ENCODE data around the gene ZNF532. TPM values are rescaled to one million over a fixed set of nuclear protein-coding genes. Genes with fewer than 3 reads are reported as not detected.

ZNF532 gene
- total and polyA plus RNA-seq, 2 donors (not counting 3 experiments of a cell fraction or from before 2014, with no cell fraction given) = 42.3 to 70.1 TPM

- H2AFZ ChIP-seq (ENCODE audit: low read depth, low read length) = no peak overlapping the region
- dilution Hi-C loops (cut with MboI; ENCODE audit: extremely low pct_ligation_motif_present, low sequenced_read_pairs) (no loop called here), intact Hi-C loops (cut with micrococcal nuclease) (no loop called here)
- H4K20me1 ChIP-seq (replicated peaks; ENCODE audit: control insufficient read depth, extremely low read depth, insufficient read depth, low read length) = no peaks in the 10 kb centered on the region
- H3K4me1 ChIP-seq (ENCODE audit: control insufficient read depth, extremely low read depth, insufficient read depth, low read length) = peaks cover 3% of the 10 kb centered on the region
- H3K27me3 ChIP-seq (ENCODE audit: control insufficient read depth in 2 of 2, insufficient read depth in 2 of 2, low read length in 2 of 2) = no peaks in the 10 kb centered on the region
- TF ChIP-seq FOS (IDR thresholded peaks at IDR 0.05; ENCODE audit: borderline replicate concordance, insufficient read depth, low read length) = peak; percentile 7
- TF ChIP-seq JUN (IDR thresholded peaks at IDR 0.05; ENCODE audit: borderline replicate concordance, insufficient read depth, insufficient read length, low read depth) = no peak
- no peak for TF ChIP-seq GATA2 (IDR thresholded peaks at IDR 0.05; ENCODE audit: insufficient read depth, insufficient read length, low read depth, low read length)
- H3K9me1 ChIP-seq (replicated peaks; ENCODE audit: control insufficient read depth, extremely low read depth, insufficient read depth, low read length) = no peaks in the 10 kb centered on the region
- no peak overlapping the region for H3K27ac ChIP-seq (ENCODE audit: insufficient read depth, low read depth, low read length)
- ChIA-PET POLR2A (no interaction called here), CTCF (interaction anchor here (0.6 kb wide), 2 partner anchors 190 to 219 kb away, joined by 3 to 4 read pairs; no protein-coding TSS in a partner anchor)
- H3K79me2 ChIP-seq (ENCODE audit: control insufficient read depth, insufficient read depth, low read length) = no peaks in the 10 kb centered on the region
- H3K9ac ChIP-seq (replicated peaks; ENCODE audit: extremely low read depth, insufficient read depth, low read length) = no peak overlapping the region
- H3K36me3 ChIP-seq (ENCODE audit: control insufficient read depth in 2 of 2, extremely low read depth in 1 of 2, insufficient read depth in 2 of 2, low read length in 2 of 2) = no peaks in the 10 kb centered on the region
- no peak overlapping the region for H3K4me2 ChIP-seq (ENCODE audit: insufficient read depth, low read length)
- no peaks in the 10 kb centered on the region for H3K9me3 ChIP-seq (replicated peaks; ENCODE audit: control insufficient read depth, insufficient read depth, low read length)
- no TSS peak for BruUV-seq (replicated peaks)
- no peak for FAIRE-seq
- no peak for DNase-seq (ENCODE audit: low read depth, low spot score)
- no peak overlapping the region for H3K4me3 ChIP-seq (replicated peaks in 1 of 3; ENCODE audit: insufficient read depth in 1 of 3, low read depth in 1 of 3, low read length in 3 of 3)
Measured at GRCh38 chr18:58856881-58857280, 7.8 kb upstream of the ZNF532 start.

- peaks cover 7% of the 10 kb centered on the region for H3K4me1 ChIP-seq (ENCODE audit: control insufficient read depth, extremely low read depth, insufficient read depth, low read length)
- no peak overlapping the region for H3K4me3 ChIP-seq (replicated peaks in 1 of 3; ENCODE audit: insufficient read depth in 1 of 3, low read depth in 1 of 3, low read length in 3 of 3)
- H3K79me2 ChIP-seq (ENCODE audit: control insufficient read depth, insufficient read depth, low read length) = no peaks in the 10 kb centered on the region
- DNase-seq (ENCODE audit: low read depth, low spot score) (no peak), FAIRE-seq (no peak)
- H2AFZ ChIP-seq (ENCODE audit: low read depth, low read length) = no peak overlapping the region
- intact Hi-C loops (cut with micrococcal nuclease) (no loop called here), dilution Hi-C loops (cut with MboI; ENCODE audit: extremely low pct_ligation_motif_present, low sequenced_read_pairs) (no loop called here)
- H3K27me3 ChIP-seq (ENCODE audit: control insufficient read depth in 2 of 2, insufficient read depth in 2 of 2, low read length in 2 of 2) = no peaks in the 10 kb centered on the region
- BruUV-seq (replicated peaks) = no TSS peak
- POLR2A ChIA-PET = no interaction called here
- no peak overlapping the region for H3K4me2 ChIP-seq (ENCODE audit: insufficient read depth, low read length)
- H3K36me3 ChIP-seq (ENCODE audit: control insufficient read depth in 2 of 2, extremely low read depth in 1 of 2, insufficient read depth in 2 of 2, low read length in 2 of 2) = no peaks in the 10 kb centered on the region
- H3K9me3 ChIP-seq (replicated peaks; ENCODE audit: control insufficient read depth, insufficient read depth, low read length) = no peaks in the 10 kb centered on the region
- H4K20me1 ChIP-seq (replicated peaks; ENCODE audit: control insufficient read depth, extremely low read depth, insufficient read depth, low read length) = no peaks in the 10 kb centered on the region
- no peaks in the 10 kb centered on the region for H3K9me1 ChIP-seq (replicated peaks; ENCODE audit: control insufficient read depth, extremely low read depth, insufficient read depth, low read length)
- no peak overlapping the region for H3K9ac ChIP-seq (replicated peaks; ENCODE audit: extremely low read depth, insufficient read depth, low read length)
- CTCF ChIA-PET = no interaction called here
- TF ChIP-seq GATA2 (IDR thresholded peaks at IDR 0.05; ENCODE audit: insufficient read depth, insufficient read length, low read depth, low read length) (no peak), MYC (IDR thresholded peaks at IDR 0.05; ENCODE audit: low read depth, low read length) (no peak), FOS (IDR thresholded peaks at IDR 0.05; ENCODE audit: borderline replicate concordance, insufficient read depth, low read length) (no peak), JUN (IDR thresholded peaks at IDR 0.05; ENCODE audit: borderline replicate concordance, insufficient read depth, insufficient read length, low read depth) (no peak), POLR2A (IDR thresholded peaks at IDR 0.05; ENCODE audit: low read depth, low read length) (no peak), MAX (IDR thresholded peaks at IDR 0.05; ENCODE audit: insufficient read depth, insufficient read length) (no peak), CTCF (IDR thresholded peaks at IDR 0.05; ENCODE audit: extremely low read depth in 1 of 2, insufficient read depth in 1 of 2, low read depth in 1 of 2, low read length in 2 of 2) (no peak), POLR2AphosphoS5 (IDR thresholded peaks at IDR 0.05; ENCODE audit: insufficient read depth, low read depth, low read length) (no peak), EZH2 (IDR thresholded peaks at IDR 0.05; ENCODE audit: borderline replicate concordance, low read depth, low read length, severe bottlenecking) (no peak)
- H3K27ac ChIP-seq (ENCODE audit: insufficient read depth, low read depth, low read length) = no peak overlapping the region
Measured at GRCh38 chr18:58858591-58859468, 5.8 kb upstream of the ZNF532 start.
